Measurements from ENCODE around the gene PAPSS2.
"Not testable (repeated sequence)": the region's sequence is repeated elsewhere in the genome, so short reads cannot be mapped to it uniquely, and the experiment has no call there.

The PAPSS2 gene

GRCh38 chr10:87712913-87713616 is 53.4 kb downstream of the PAPSS2 start:
- DNase-seq = no peak

GRCh38 chr10:87713707-87714106 is 54.0 kb downstream of the PAPSS2 start:
- DNase-seq = no peak

DNA sequence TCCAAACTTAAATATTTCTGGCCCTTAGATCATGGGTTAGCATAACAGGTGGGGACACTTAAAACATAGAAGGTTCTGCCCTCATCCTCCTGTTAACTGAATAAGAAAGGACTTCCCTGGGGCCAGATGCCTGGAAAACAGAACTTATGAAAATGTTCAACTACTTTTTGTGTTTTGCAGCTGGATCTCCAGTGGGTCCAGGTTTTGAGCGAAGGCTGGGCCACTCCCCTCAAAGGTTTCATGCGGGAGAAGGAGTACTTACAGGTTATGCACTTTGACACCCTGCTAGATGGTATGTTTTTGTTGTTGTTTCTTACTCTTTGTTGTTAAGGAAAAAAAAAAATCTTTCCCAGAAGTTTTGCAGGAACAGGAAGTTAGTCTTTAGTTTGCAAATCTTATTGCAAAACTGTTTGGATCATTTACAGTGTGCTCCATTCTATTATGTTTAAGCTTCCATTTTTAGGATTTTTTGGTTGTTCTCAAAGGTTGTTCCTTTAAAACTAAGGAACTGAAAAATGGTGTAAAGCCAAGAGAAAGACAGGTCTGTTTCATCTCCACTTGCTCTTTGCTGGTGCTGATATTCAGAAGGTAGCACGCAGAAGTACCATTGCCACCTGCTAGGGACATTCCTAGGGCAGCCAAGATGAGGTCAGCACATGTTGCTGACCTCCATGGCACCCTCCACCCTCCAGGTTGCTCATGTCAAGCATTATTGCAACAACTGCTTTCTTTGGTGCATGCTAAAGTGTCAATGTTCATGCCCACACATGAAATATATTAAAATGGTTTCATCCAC is 56.1 kb downstream of the PAPSS2 start:
- no peak for DNase-seq

DNA sequence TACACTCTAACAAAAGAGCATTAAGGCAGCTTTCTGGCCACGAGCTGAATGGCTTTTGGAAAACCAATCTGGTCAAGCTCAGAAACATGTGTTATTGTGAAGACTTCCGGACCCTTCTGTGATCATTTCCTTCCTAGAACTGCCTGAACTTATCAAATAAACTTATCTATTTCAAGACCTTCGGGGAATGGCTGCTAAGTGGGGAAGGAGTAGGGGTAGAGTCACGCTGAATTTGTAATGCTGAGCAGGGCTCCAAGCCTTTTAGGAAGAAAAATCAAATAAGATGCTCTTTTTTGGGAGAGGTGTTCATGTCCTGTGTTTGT is 56.6 kb downstream of the PAPSS2 start:
- no peak for DNase-seq

GRCh38 chr10:87720665-87721064 is 61.0 kb downstream of the PAPSS2 start:
- no peak for DNase-seq

GRCh38 chr10:87721781-87722180 is 62.1 kb downstream of the PAPSS2 start:
- no peak for DNase-seq

GRCh38 chr10:87722716-87723115 is 63.0 kb downstream of the PAPSS2 start:
- no peak for DNase-seq

DNA sequence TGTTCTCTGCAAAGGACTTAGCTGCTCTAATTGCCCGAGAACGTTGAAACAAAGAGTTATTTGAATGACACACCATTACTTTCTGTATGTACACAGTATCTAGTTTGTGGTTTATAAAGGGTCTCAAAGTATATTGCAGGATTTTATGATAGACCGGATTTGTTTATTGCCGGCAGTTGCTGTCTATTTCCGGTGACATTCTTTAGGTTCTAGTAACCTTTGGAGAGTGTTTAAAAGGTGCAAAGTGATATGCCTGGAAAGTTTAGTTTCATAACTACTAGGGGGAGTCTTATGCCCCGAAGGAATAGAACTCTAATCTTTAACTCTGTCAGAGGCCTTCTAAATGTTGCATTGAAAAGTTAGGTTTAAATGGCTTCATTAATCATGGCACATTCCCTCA is 63.8 kb downstream of the PAPSS2 start:
- DNase-seq = no peak

- no peak for DNase-seq
Observed at GRCh38 chr10:87724789-87725188, 65.1 kb downstream of the PAPSS2 start.

DNA sequence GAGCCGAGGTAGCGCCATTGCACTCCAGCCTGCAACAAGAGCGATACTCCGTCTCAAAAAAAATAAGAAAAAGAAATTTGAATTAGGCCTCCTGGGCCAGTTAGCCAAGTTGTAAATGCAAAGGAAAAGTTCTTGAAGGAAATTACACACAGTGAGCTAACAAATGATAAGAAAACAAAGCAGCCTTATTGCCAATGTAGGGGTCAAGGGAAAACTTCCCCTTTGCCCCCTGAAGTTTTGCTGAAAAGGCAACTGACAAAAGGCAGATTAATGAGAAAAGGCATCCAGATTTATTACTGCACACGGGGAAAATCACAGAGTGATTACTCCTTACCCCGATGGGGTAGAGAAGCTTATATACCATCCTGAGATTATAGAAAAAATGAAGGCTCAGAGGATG is 70.3 kb downstream of the PAPSS2 start:
- no peak for DNase-seq

GRCh38 chr10:87733081-87733480 is 73.4 kb downstream of the PAPSS2 start:
- no peak for DNase-seq

GRCh38 chr10:87734987-87735827 is 75.5 kb downstream of the PAPSS2 start:
- DNase-seq = no peak

DNA sequence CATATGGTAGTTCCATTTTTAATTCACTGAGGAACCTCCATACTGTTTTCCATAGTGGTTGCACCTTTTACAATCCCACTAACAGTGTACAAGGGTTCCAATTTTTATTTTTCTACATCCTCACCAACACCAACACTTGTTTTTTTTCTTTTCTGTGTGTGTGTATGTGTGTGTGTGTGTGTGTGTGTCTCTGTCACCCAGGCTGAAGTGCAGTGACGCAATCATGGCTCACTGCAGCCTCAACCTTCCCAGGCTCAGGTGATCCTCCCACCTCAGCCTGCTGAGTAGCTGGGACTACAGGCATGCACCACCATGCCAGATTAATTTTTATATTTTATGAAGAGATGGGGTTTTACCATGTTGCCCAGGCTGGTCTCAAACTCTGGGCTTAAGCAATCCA is 78.6 kb downstream of the PAPSS2 start:
- DNase-seq = not testable (repeated sequence)

GRCh38 chr10:87739703-87740102 is 80.0 kb downstream of the PAPSS2 start:
- DNase-seq = no peak

GRCh38 chr10:87740254-87740655 is 80.6 kb downstream of the PAPSS2 start:
- DNase-seq = no peak

- DNase-seq = not testable (repeated sequence)
Observed at GRCh38 chr10:87742992-87743610, 83.4 kb downstream of the PAPSS2 start.

GRCh38 chr10:87744606-87745005 is 84.9 kb downstream of the PAPSS2 start:
- DNase-seq = no peak

- no peak for DNase-seq
Observed at GRCh38 chr10:87746911-87747310, 87.2 kb downstream of the PAPSS2 start.

DNA sequence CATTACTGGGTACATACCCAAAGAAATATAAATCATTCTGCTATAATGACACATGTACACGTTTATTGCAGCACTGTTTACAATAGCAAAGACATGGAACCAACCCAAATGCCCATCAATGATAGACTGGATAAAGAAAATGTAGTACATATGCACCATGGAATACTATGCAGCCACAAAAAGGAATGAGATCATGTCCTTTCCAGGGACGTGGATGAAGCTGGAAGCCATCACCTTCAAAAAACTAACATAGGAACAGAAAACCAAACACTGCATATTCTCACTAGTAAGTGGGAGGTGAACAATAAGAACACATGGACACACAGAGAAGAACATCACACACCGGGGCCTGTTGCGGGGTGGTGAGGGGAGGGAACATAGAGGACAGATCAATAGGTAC is 88.6 kb downstream of the PAPSS2 start:
- not testable (repeated sequence) for DNase-seq

DNA sequence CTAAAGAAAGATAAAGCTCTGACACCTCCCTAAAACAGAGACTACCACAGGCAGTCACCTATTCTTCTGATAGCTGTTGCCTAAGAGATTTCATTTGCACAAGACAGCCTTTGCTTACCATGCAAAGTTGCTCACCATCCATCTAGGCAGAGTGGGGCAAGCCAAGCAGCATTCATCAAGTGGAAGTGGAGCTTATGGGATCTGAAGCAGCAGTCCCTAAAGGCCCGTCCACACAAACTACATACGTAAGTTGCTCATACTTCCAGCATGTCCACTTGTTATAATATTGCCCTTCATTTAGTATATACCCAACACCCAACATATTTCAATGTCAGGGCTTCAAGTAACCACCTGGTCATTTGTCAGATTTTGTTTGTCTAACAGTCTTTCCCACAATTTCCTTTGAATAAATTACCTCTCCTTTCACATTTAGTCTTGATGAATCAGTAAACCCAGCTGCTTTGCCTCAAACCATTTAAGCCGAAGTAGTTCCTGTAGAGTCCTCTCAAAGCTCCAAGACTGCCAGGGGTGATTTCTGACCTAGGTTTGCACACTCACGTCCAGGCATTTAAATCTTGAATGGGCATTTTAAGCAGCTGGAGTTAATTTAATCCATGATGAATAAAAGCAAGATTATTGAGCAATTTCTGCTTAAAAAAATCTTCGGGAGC is 90.5 kb downstream of the PAPSS2 start:
- DNase-seq = no peak

- DNase-seq = no peak
Observed at GRCh38 chr10:87750817-87751216, 91.1 kb downstream of the PAPSS2 start.

DNA sequence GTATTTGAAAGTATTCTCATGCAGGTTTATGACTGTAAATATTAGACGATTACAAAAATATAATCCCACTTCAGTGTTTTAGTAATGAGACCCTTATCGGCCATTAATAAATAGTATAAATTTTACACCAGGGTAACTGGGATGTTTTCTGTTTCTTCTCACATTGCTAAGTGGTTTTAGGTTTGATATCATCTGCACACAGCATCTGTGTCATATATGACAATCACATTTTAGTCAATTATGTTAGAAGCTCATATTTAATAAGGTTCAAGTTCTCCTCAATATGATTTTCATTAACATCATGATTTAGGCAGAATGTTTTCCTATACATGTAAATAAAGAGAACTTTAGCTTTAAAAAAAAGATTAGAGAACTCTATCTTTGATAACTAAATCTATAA is 91.6 kb downstream of the PAPSS2 start:
- no peak for DNase-seq

DNA sequence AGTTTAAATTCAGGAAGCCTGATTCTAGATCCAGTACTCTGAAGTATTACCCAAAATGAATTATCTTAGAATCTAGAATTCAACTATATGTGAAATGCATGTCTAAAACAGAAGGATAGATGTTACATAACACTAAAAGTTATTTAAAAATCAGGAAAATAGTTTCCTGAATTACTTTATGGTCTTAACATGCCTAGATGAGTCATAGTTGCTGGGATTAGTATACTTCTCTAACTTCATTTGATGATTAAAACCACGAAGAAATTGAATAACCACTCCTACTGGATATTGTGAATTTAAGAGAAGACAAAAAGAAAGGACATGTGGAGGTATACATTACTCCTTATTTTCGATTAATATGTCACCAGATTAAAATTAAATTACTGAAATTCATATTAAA is 92.9 kb downstream of the PAPSS2 start:
- DNase-seq = no peak

All from activated CD8-positive, alpha-beta memory T cell treated with anti-CD3 and anti-CD28 coated beads for 24 hours (primary cell).